NCI-H446 (cell line): Measurements from ENCODE around the gene CGN.
A peak's percentile ranks its signal among the peaks of the same experiment; 100 is the strongest.

Source experiments
- DNase-seq, 2 experiments: peaks; one replicate each; lab custom pipeline; 2025; lab: John Stamatoyannopoulos, UW

Gene CGN, protein sequence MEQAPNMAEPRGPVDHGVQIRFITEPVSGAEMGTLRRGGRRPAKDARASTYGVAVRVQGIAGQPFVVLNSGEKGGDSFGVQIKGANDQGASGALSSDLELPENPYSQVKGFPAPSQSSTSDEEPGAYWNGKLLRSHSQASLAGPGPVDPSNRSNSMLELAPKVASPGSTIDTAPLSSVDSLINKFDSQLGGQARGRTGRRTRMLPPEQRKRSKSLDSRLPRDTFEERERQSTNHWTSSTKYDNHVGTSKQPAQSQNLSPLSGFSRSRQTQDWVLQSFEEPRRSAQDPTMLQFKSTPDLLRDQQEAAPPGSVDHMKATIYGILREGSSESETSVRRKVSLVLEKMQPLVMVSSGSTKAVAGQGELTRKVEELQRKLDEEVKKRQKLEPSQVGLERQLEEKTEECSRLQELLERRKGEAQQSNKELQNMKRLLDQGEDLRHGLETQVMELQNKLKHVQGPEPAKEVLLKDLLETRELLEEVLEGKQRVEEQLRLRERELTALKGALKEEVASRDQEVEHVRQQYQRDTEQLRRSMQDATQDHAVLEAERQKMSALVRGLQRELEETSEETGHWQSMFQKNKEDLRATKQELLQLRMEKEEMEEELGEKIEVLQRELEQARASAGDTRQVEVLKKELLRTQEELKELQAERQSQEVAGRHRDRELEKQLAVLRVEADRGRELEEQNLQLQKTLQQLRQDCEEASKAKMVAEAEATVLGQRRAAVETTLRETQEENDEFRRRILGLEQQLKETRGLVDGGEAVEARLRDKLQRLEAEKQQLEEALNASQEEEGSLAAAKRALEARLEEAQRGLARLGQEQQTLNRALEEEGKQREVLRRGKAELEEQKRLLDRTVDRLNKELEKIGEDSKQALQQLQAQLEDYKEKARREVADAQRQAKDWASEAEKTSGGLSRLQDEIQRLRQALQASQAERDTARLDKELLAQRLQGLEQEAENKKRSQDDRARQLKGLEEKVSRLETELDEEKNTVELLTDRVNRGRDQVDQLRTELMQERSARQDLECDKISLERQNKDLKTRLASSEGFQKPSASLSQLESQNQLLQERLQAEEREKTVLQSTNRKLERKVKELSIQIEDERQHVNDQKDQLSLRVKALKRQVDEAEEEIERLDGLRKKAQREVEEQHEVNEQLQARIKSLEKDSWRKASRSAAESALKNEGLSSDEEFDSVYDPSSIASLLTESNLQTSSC

DNA sequence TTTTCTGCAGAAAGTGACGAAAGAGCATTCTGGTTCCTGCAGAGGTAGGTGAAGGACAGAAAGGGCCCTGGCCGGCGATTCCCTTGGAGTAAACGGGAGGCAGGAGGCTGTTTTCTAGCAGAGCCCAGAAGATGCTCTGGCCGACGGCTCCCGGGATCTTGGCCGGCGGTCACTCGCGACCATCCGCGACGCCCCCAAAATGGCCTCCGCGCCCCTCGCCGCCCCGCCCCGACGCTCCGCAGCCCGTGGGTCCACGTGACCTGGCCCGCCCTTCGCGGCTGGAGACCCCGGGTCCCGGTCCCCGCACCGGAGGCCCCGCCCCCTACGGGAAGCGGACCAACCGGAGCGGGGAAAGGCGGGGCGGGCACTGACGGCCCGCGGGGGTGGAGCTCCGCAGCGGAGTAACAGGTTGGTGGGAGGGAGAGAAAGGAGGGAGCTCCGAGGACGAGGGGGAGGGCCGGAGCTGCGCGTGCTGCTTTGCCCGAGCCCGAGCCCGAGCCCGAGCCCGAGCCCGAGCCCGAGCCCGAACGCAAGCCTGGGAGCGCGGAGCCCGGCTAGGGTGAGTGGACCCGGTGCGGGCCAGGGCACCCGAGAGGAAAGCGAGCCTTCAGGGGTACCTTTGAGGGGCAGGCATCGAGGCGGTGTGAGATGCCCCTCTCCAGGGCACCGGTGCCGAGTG, at the start of gene CGN:
TSS of gene CGN (plus strand) at position 431 of the 679 bp plus-strand sequence. CDS start 7,133 bp downstream, outside the sequence.
- peak; percentile 89 to 98 for DNase-seq

DNA sequence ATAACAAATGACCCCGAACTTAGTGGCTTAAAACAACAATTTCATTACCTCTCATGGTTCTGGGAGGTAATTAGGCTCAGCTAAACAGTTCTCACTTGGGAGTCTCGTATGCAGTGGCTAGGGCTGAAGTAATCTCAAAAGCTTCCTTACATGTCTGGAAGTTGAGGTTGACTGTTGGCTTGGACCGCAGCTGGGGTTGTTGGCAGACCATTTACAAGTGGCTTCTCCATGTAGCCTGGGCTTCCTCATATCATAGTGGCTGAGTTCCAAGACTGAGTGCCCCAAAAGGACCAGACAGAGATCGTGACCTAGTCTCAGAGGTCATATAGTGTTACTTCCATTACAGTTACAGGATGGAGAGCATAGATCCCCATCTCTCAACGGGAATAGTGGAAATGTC, 49.5 kb upstream of the CGN start:
- no peak for DNase-seq

DNA sequence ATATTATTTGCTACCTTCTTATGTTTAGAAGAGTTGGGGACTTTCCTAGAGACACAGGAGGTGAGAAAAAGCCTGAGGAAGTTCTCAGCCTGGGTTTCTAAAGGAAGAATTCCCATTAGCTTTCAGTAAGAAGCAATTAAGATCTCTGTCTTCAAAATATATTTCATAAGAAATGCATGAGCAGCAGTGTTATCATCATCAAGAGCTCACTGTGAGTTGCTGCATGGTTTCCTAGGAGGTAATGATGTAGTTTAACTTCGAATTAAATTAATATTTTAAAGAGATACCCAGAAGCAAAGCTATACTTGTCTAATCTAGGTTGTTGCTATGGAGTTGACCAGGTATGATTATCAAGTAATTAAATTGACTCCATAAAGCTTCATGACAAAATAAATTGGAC, 46.2 kb upstream of the CGN start:
- DNase-seq, result no peak

DNA sequence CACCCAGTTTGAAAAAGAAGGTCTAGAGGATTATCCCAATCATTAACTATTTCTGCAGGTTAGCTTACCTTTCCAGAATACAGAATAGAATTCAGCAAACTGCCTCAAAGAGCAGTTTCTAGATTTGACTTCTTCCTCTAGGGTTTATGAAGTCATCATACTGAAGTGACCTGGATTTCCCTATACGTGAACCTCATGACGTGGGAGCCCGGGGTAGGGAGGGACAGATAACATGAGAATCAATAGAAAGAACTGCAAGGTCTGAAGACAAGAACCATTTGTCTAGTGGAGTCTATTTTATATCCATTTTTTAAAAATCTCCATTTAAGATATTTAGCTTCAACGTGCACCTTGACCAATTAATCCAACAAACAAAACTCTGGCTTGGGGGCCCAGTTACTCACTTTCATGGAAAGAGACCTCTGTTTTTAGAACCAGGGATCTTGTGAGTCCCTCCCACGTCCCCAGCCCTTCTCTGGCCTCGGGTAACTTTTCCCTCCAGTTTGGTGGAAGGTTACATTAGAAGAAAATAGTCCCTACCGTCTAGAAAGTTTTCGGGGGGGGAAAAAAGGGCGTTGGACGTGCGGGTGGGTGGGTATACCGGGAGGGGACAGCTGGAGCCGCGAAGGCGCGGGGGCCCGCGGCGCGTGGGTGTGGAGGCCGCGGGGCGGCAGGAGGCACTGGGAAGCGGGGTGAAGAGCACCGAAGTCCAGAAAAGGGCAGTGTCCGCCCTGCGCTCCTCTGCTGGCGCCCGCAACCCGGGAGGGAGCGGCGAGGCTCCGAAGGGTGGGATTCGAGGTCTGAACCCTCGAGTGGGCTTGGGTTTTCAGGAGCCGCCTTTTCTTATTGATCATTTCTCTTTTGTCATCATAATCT, 38.1 kb upstream of the CGN start:
- DNase-seq, result no peak

DNA sequence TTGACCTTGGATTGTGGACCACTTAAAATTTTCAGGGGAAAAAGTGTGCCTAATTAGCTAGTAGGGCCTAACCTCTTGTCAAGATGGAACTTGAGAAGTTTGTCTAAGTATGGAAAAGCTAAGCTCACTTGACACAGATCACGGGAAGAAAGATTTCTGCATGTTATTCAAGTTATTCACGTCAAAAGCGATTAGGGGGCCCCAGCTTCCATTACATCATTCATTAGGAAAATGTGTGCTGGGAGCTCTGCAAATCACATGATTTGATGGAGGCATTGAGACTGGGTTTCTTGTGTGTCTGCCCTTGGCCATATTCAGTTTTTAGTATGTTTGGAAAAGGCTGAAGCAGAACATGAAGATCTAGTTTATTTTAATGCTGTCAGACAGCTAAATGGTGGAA, 36.4 kb upstream of the CGN start:
- no peak for DNase-seq

DNA sequence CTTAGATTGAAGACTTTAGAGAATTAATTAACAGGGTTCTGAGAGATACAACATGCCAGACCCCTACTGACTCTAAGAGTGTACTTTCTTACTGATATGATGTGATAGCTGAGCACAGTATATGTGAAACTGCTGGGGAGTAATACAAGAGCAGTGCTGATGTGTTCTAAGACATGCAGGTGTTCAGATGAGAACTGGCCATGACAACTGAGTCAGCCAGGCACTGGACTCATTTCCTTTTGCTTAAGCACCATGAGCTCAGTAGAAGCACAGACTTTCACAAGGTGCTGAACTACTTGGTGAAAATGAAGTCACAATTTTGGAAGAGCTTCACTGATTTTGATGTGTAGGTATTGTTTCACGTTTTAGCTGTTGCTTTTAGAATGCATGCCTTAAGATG, 36.0 kb upstream of the CGN start:
- DNase-seq, result no peak

DNA sequence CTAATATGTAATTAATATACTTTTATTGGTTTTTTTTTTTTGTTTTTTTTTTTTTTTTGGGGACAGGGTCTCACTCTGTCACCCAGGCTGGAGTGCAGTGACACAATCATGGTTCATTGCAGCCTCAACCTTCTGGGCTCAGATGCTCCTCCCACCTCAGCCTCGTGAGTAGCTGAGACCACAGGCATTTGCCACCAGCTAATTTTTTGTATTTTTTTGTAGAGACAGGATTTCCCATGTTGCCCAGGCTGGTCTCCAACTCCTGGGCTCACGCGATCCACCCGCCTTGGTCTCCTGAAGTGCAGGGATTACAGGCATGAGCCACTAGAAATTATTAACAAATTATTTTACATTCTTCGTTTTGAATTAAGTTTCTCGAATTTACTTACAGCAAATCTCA, 35.1 kb upstream of the CGN start:
- no peak for DNase-seq

DNA sequence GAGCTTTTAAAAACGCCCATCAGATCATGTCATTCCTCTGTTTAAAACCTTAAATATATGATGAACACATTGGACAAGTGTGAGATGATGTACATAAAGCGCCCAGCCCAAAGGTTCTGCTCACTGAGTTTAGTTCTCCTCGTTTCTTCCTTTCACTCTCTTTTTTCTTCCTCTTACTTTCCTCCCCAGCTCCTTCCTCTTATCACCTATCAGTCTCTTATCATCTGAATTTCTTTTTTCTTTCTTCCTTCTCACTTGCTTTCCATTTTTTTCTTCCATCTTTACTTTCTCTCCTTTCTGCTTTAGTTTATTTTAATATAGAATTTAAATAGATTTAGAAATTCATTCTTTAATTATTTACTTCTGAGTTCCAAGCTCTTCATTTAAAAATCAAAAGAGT, 34.1 kb upstream of the CGN start:
- no peak for DNase-seq

DNA sequence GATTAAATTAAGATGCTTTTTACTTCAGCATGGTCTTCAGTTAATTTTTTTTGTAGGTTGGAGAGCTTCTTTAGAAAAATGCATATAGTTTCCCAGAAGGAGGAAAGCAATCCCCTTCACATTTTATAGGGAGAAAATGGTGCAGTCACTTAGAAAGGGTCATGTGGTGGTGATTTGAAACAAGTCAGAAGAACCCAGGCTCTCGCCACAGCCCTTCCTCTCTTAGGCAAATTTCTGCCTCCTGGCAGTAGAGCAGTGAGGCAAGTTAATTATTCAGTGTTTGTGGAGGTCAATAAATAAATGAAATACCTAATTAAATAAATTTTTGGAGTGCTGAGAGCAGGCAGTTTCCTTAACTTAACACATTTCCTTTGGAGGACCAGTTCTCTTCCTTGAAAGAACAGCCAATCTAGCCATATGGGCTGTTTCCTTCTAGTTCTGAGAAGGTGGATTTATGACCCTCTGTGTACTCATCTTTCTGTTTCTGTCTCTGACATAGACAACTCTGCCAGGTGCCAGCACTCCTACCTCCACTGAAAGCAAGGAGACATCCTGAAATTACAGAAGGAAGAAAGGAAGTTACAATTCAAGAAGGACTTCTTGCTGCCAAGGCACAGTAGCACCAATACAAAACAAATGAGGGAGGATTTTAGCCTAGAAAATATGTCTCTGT, 32.9 kb upstream of the CGN start:
- no peak for DNase-seq

DNA sequence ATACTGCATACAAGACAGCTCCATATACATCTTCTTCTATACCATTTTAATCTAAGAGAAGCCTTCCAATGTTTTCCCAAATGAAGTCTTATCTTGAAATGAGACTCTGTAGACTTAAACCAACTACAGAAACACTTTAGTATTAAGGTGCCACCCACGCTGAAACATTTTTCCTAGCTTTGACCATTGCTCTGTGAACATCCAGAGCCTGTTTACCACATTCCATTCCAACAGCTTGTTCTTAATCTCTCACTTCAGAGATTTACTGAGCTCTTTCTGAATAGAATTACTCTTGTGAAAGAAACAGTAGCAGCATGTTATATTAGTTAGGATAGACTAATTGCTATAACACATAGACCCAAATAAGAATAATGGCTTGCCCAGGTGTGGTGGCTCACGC, 32.3 kb upstream of the CGN start:
- DNase-seq, result no peak

DNA sequence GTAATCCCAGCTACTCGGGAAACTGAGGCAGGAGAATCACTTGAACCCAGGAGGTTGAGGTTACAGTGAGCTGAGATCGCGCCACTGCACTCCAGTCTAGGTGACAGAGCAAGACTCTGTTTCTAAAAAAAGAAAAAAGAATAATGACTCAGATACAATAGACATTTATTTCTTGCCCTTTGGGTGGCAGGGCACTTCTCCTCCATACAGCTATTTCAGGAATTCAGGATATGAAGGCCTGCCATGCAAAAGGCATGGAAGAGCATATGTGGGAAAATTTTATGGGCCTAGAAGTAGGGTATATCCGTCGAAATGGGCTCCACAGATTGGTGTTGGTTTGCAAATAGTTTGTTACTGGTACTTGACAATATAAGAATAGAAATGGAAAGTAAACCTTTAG, 31.7 kb upstream of the CGN start:
- no peak for DNase-seq

DNA sequence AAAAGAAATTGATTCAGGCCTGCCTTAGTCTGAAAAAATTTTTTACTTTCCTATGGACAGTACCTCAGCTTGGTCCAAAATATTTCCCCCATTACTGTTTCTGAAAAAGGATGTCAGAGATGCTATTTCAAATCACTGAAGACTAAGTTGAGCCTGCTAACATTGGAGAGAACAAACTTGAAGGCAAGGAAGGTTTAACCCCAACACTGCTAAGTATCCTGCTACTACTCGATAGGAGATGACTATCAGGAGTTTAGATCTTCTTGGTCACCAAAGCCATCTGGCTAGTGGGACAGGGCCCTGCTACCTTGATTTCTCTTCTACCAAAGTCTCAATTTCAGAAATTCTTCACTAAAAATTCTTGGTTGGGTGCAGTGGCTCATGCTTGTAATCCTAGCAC, 29.2 kb upstream of the CGN start:
- DNase-seq, result no peak

DNA sequence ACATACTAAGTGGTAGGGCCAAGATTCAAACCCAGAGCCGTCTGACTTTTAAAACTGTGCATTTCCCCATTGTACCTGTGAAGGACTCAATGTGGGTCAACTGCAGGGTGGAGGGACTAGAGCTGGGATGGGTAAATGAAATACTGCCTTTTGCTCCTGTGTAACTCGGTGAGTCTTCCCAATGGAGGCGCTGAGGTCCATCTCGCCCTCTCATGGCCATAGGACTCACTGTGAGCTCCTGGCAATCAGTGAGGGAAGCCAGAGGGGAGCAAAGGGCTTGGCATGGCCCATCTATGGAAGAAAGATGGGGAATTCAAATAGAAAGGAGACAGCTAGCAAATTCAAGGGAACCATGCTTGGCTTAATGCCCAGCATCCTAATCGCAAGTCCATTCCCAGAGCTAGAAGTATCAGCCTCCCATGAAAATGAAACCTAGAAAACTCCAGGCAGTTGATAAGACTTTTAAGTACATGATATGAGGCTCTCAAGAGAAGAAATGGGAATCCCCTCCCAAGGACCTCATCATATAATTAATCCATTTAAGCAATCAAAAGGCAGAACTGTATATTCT, 25.4 kb upstream of the CGN start:
- peak in 1 of 2 experiments; percentile 9 for DNase-seq

DNA sequence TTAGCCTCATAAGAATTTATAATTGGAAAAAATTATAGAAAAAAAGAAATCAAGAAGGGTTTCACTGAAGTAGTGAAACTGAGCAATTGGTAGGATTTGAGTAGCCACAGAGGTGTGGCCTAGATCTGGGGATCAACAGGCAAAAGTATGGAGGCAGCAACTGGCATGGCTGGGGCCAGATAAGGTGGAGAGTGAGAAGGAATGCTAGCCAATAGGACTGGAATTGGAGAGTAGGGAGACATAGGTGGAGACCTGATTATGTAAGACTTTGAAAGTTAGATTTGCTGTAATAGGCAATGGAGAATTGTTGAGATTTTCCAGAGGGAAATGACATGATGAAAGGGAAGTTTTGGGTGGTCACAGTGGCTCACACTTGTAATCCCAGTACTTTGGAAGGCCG, 24.6 kb upstream of the CGN start:
- no peak for DNase-seq

DNA sequence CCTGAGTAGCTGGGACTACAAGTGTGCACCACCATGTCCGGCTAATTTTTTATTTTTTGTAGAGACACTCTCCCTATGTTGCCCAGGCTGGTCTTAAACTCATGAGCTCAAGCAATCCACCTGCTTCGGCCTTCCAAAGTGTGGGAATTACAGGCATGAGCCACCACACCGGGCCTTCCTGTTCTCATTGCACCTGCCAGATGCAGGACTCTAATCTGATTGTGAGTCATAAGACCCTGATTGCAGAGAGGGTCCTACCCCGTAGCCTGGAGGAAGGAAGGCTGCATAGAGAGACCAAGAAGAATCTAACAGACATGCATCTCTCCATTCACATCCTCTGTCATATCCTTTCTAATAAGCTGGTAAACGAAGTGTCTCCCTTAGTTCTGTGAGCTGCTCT, 19.5 kb upstream of the CGN start:
- DNase-seq, result no peak

DNA sequence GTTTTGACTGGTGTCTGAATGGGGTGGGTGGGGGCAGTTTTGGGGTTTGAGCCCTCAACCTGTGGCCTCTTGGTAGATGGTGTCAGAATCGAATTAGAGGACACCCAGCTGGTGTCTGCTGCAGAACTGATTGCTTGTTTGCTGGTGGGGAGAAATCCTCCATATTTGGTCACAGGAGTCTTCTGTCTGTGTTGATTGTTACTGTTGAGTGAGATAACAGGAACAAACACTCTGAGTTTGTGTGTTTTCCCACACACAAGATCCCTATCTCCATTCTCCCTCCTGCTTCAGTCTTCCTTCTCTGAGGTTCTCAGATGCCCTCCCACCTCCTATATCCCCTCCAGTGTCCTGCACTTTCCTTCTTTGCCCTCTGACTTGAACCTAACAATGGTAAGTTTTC, 19.1 kb upstream of the CGN start:
- no peak for DNase-seq

DNA sequence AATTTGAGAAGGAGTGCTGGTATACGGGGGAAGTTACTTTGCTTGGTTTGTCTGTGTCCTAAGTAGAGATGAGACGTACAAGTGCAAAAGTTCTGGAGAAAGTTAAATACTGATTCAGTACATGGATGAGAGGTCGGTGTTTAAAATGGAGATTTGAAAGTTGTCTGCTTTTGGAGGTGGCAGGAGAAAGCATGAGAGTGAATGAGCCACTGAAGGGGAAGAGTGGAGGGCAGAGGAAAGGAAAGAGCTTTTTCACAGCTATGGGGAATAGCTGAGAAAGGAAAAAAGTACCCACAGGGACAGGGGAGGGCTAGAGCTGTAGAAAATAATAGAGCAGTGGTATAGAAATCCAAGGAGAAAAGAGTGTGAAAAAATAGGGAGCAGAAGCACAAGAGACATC, 18.1 kb upstream of the CGN start:
- no peak for DNase-seq

DNA sequence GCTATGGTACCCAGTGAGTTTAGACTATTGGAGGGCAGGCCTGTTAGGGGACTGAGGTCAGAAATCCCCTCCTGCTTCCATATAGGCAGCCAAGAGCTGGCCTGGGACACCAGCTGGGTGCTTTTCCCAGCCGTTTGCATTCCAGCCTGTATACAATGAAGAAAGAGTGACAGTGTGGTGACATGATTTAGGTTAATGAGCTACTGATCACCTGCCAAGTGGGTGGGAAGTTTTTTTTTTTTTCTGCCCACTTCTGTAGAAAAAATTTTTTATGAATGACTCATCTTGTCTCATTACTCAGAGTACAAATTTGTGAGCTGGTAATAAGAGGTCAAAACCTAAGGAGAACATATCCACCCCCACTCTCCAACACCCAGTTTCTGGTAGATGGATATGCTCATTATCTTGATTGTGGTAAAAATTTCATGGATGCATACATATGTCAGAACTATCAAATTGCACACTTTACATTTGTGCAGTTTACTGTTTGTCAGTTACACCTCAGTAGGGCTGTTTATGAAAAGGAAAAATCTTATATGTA, 16.4 kb upstream of the CGN start:
- peak; percentile 25 to 71 for DNase-seq

DNA sequence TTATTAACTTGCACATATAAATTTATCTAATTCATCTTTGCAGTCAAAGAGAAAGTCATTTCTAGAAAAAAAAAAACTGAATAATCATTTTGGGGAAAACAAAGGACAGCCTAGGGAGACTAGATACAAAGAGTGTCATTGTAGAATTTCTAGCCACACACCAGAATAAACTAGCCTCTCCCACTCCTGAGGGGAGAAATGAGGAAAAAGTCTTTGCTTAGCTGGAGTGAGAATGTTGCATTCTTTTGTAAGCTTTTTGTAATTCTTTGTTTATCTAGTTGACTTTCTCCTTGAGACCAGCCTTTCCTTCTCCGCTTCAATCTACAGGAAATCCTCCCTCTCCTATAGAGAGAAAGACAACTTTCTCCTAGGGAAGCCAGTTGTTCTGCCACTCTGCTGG, 15.9 kb upstream of the CGN start:
- no peak for DNase-seq

DNA sequence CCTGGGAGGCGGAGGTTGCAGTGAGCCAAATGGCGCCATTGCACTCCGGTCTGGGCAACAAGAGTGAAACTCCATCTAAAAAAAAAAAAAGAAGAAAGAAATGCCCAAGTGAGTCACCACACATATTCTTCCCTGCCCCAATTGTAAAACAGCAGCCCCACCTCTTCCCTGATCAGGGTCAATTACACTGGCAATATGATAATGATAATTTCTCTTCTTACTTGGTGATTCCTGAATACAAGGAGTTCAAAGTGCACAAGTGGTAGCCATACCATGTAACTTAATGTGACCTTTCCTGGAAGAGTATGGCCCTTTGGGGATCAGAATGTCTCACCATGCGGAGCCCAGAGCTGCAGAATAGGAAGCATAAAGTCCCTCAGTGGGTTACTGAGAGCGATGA, 11.8 kb upstream of the CGN start:
- DNase-seq, result no peak
